K562 (cell line): ENCODE measurements around the gene ATXN7L2. TPM values are rescaled to one million over a fixed set of nuclear protein-coding genes. Genes with fewer than 3 reads are reported as not detected.

Experiments
- ATAC-seq: fragments of 200-7000 bp; cut with Tn5 transposase; 3 replicates; pipeline ENCODE4 v1.9.1; 2020; ENCODE audit warnings: moderate library complexity
- BruUV-seq: library from RNA; stranded (reverse); fragments of 400-500 nt; replicated peaks from 2 replicates; lab custom pipeline; 2021; lab: Mats Ljungman, UMichigan
- CTCF ChIA-PET: fragments of 300-600 bp; formaldehyde crosslinking; extraction: SDS; loops from one replicate; lab custom pipeline; 2021; ENCODE audit warnings: low intra/inter-chr PET ratio; lab: Yijun Ruan, JAX
- POLR2A ChIA-PET: fragments of 300-600, 350-650 bp; sonication (Branson Sonifier 250); formaldehyde crosslinking; extraction: SDS; loops from one replicate; lab custom pipeline; 2021; ENCODE audit warnings: antibody characterized with exemption, inconsistent platforms; lab: Yijun Ruan, JAX
- DNase-seq, 4 experiments: peaks; one replicate each; pipeline versions ENCODE4 v3.0.0 to v3.0.0-alpha.2; 2011 to 2018; ENCODE audit warnings: low spot score in 3 of 4, mixed read lengths in 3 of 4; ENCODE audit errors: extremely low read depth in 1 of 4
- FAIRE-seq: peaks from 2 replicates; lab custom pipeline; 2011; peaks lifted over from hg19 to GRCh38; lab: Jason Lieb, UNC
- H2AFZ ChIP-seq: 2 replicates; pipeline ENCODE4 v1.6.0; 2011; ENCODE audit warnings: low read depth, low read length, control low read depth, inconsistent platforms
- H3K27ac ChIP-seq: fragments of 200-600 bp; 3 replicates; pipeline ENCODE4 v1.8.0; 2011; ENCODE audit warnings: low read depth, mild to moderate bottlenecking, control low read depth, inconsistent platforms, low read length, moderate library complexity, mixed read lengths; ENCODE audit errors: extremely low read depth
- H3K27me3 ChIP-seq, 2 experiments: fragments of 300-600 bp in 1 of 2; 2 replicates in 1 of 2; 3 replicates in 1 of 2; pipeline versions ENCODE4 v1.6.0 to v1.8.0; 2011; ENCODE audit warnings: inconsistent platforms in 2 of 2, low read length in 2 of 2, mild to moderate bottlenecking in 1 of 2, mixed read lengths in 1 of 2, moderate library complexity in 1 of 2; ENCODE audit not compliant: control insufficient read depth in 2 of 2, insufficient read depth in 2 of 2
- H3K36me3 ChIP-seq: fragments of 300-600 bp; 3 replicates; pipeline ENCODE4 v1.8.0; 2011; ENCODE audit warnings: mild to moderate bottlenecking, low read length, inconsistent platforms; ENCODE audit not compliant: control insufficient read depth, insufficient read depth
- H3K4me1 ChIP-seq, 2 experiments: fragments of 200-600 bp in 1 of 2; replicated peaks in 1 of 2; 2 replicates in 1 of 2; 3 replicates in 1 of 2; pipeline versions ENCODE4 v1.5.1 to v1.8.0; 2011; ENCODE audit warnings: inconsistent platforms in 2 of 2, low read length in 2 of 2, mild to moderate bottlenecking in 1 of 2, mixed read lengths in 1 of 2, moderate library complexity in 1 of 2; ENCODE audit not compliant: control insufficient read depth in 2 of 2, insufficient read depth in 2 of 2
- H3K4me2 ChIP-seq: 2 replicates; pipeline ENCODE4 v1.6.1; 2011; ENCODE audit warnings: low read length, control low read depth, inconsistent platforms, mixed read lengths; ENCODE audit not compliant: insufficient read depth
- H3K4me3 ChIP-seq: fragments of 200-600 bp; sonication (generic), shearing (Covaris generic); 2 replicates; pipeline ENCODE4 v1.5.1; 2016; ENCODE audit warnings: control low read depth, inconsistent platforms
- H3K79me2 ChIP-seq: fragments of 200-600 bp; 3 replicates; pipeline ENCODE4 v1.8.0; 2011; ENCODE audit warnings: low read length, inconsistent platforms; ENCODE audit not compliant: control insufficient read depth, insufficient read depth
- H3K9ac ChIP-seq, 2 experiments: 2 replicates each; pipeline versions ENCODE4 v1.6.0 to v1.6.1; 2011; ENCODE audit warnings: low read depth in 2 of 2, low read length in 2 of 2, control low read depth in 1 of 2, inconsistent platforms in 1 of 2, mild to moderate bottlenecking in 1 of 2, mixed read lengths in 1 of 2; ENCODE audit not compliant: insufficient read depth in 1 of 2
- H3K9me1 ChIP-seq: one replicate; pipeline ENCODE4 v1.6.0; 2011; ENCODE audit warnings: inconsistent platforms, mild to moderate bottlenecking, low read length, moderate library complexity; ENCODE audit not compliant: control insufficient read depth, insufficient read depth
- H3K9me3 ChIP-seq: replicated peaks from 2 replicates; pipeline ENCODE4 v1.5.1; 2011; ENCODE audit warnings: low read depth, low read length, inconsistent platforms; ENCODE audit not compliant: control insufficient read depth, insufficient read depth
- H4K20me1 ChIP-seq: replicated peaks from 2 replicates; pipeline ENCODE4 v1.6.1; 2011; ENCODE audit warnings: low read length, inconsistent platforms, mixed read lengths; ENCODE audit not compliant: control insufficient read depth, insufficient read depth
- CUX1 ChIP-seq: fragments of 200-800 bp; sonication (Bioruptor generic); IDR thresholded peaks from 2 replicates; pipeline ENCODE4 v1.6.1; 2016; ENCODE audit warnings: missing genetic modification characterization, missing compliant biosample characterization
- NR2C1 ChIP-seq, 2 experiments: fragments of 450-650 bp; IDR thresholded peaks; 2 replicates each; pipeline ENCODE4 v1.6.1; 2017; ENCODE audit warnings: mild to moderate bottlenecking in 2 of 2, antibody characterized with exemption in 1 of 2, inconsistent platforms in 1 of 2, missing compliant biosample characterization in 1 of 2, missing genetic modification characterization in 1 of 2
- SIN3A ChIP-seq, 2 experiments: fragments of 150-350 bp in 1 of 2; IDR thresholded peaks; 2 replicates each; pipeline ENCODE4 v1.6.1; 2011 to 2016; ENCODE audit warnings: borderline replicate concordance in 2 of 2, low read depth in 2 of 2, low read length in 2 of 2, mild to moderate bottlenecking in 2 of 2, moderate library complexity in 2 of 2; ENCODE audit not compliant: control insufficient read depth in 1 of 2
- ZFP1 ChIP-seq: fragments of 450-650 bp; formaldehyde crosslinking; IDR thresholded peaks from 2 replicates; pipeline ENCODE4 v1.4.0; 2020; ENCODE audit warnings: mild to moderate bottlenecking, mixed read lengths
- ZNF253 ChIP-seq: fragments of 250-450 bp; sonication (Bioruptor Pico); conservative IDR thresholded peaks from 2 replicates; pipeline ENCODE4 v1.6.1; 2021; ENCODE audit warnings: mild to moderate bottlenecking
- ZNF695 ChIP-seq: fragments of 450-650 bp; formaldehyde crosslinking; IDR thresholded peaks from 2 replicates; pipeline ENCODE4 v1.4.0; 2020; ENCODE audit warnings: mild to moderate bottlenecking, moderate library complexity
- WGBS: fragments of 100-300 bp; shearing (Covaris generic); methylation state at CpG from one replicate; pipeline ENCODE4 v1.1.6; 2016; ENCODE audit warnings: low coverage, mixed read lengths; ENCODE audit not compliant: insufficient coverage; ENCODE audit errors: missing lambda C conversion rate; 5-methylcytosine and 5-hydroxymethylcytosine counted together
- in situ Hi-C: fragments of 300-500 bp; cut with MboI; formaldehyde crosslinking; loops from 4 replicates; pipeline ENCODE4 v1.15.0; 2018; ENCODE audit warnings: inconsistent platforms, mixed read lengths
- intact Hi-C: fragments of 100-400 bp; cut with micrococcal nuclease; formaldehyde crosslinking; loops from 2 replicates; pipeline ENCODE4 v1.14.2; 2022
- polyA plus RNA-seq, 8 experiments: library from polyadenylated mRNA; depleted of rRNA in 4 of 8; stranded (reverse) in 5 of 8; unstranded in 3 of 8; fragments of >200 nt; fragmentation: Nextera tagmentation in 2 of 8; fragmentation: Illumina TruSeq in 1 of 8; extraction: Ambion mirVana in 2 of 8; extraction: Trizol in 1 of 8; gene quantifications; 2 replicates each; pipeline versions ENCODE4 v1.2.1 to v1.2.3, GENCODE V29; 2011 to 2014; ENCODE audit warnings: inconsistent platforms in 1 of 8, missing spikeins in 1 of 8
- total RNA-seq, 7 experiments: library from RNA; depleted of rRNA in 6 of 7; stranded (reverse); fragments of >200 nt in 6 of 7; fragmentation: Illumina TruSeq in 2 of 7; extraction: Trizol in 2 of 7; gene quantifications; 2 replicates each; pipeline versions ENCODE4 v1.2.1 to v1.2.3, GENCODE V29; 2011 to 2021; ENCODE audit warnings: low replicate concordance in 1 of 7

ATXN7L2 gene
- total and polyA plus RNA-seq, 9 of the 15 experiments (the other 6 are each of a cell fraction or from before 2014, with no cell fraction given) = 0.21 to 10.4 (median 5.8) TPM

GRCh38 chr1:109478806-109479205 is 4.9 kb upstream of the ATXN7L2 start (continued):
- TF ChIP-seq NR2C1 (IDR thresholded peaks at IDR 0.05) (no peak), NR2C1 (tag; IDR thresholded peaks at IDR 0.05) (no peak), SIN3A (IDR thresholded peaks at IDR 0.05; ENCODE audit: borderline replicate concordance in 2 of 2, control insufficient read depth in 1 of 2, low read depth in 2 of 2, low read length in 2 of 2) (peak; percentile 84 to 95; a peak in 2 of 4 replicates), ZNF253 (CRISPR knock-in tag) (no peak), ZFP1 (CRISPR knock-in tag) (no peak)

GRCh38 chr1:109479311-109479710 is 4.4 kb upstream of the ATXN7L2 start:
- H3K4me1 ChIP-seq = peaks cover 10 to 23% of the 10 kb centered on the region in 2 experiments; a peak in 4 of 5 replicates

More at GRCh38 chr1:109479311-109479710, 4.4 kb upstream of the ATXN7L2 start:
- CTCF ChIA-PET = no interaction called here
- no peak for TF ChIP-seq CUX1 (CRISPR knock-in tag)
- no peak for TF ChIP-seq ZNF695 (CRISPR knock-in tag)
- POLR2A ChIA-PET = interaction anchor here (0.5 to 1.4 kb wide), 5 partner anchors 14 to 467 kb away, joined by 3 to 4 read pairs (median 3); partner anchors contain the start of gene CYB561D1
- DNase-seq (no peak), FAIRE-seq (no peak), ATAC-seq (no peak)
- intact Hi-C loops = no loop called here
- Histone ChIP-seq H3K27me3 (peaks cover 43 to 68% of the 10 kb centered on the region in 2 experiments), H3K9ac (no peak overlapping the region), H3K9me3 (no peaks in the 10 kb centered on the region), H3K79me2 (peaks cover 2% of the 10 kb centered on the region; the same call in 2 of the 3 replicates), H3K27ac (no peak overlapping the region), H3K4me3 (no peak overlapping the region), H4K20me1 (0 out of 2 replicates have a peak, but pooled peaks cover 4% of the 10 kb centered on the region), H3K9me1 (no peaks in the 10 kb centered on the region), H3K4me2 (no peak overlapping the region), H2AFZ (no peak overlapping the region), H3K36me3 (no peaks in the 10 kb centered on the region)
- 5% methylated on average over 5 of the region's 5 CpGs for WGBS
- no TSS peak for BruUV-seq
- in situ Hi-C loops = no loop called here
